Measurements from ENCODE around the gene GPR143.

Gene GPR143

DNA sequence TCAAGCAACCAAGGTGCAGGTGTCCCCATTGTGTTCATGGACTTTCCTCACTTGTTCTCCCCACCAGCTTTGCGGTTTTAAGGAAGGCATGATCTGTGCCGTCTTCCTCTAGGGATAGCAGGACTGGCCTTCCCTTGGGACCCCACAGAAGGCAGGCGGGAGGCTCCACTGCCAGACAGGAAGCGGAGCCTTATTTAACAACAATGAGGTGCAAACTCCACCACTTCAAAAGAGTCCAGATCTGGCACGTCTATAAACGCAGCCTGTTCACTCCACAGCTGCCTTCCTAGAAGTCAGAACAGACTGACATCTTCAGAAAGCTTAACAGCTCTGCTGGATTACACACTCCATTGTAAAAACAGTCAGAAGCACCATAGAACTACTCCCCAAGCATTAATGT lies 1.7 kb upstream of the GPR143 start:
- DNase-seq, result no peak

DNA sequence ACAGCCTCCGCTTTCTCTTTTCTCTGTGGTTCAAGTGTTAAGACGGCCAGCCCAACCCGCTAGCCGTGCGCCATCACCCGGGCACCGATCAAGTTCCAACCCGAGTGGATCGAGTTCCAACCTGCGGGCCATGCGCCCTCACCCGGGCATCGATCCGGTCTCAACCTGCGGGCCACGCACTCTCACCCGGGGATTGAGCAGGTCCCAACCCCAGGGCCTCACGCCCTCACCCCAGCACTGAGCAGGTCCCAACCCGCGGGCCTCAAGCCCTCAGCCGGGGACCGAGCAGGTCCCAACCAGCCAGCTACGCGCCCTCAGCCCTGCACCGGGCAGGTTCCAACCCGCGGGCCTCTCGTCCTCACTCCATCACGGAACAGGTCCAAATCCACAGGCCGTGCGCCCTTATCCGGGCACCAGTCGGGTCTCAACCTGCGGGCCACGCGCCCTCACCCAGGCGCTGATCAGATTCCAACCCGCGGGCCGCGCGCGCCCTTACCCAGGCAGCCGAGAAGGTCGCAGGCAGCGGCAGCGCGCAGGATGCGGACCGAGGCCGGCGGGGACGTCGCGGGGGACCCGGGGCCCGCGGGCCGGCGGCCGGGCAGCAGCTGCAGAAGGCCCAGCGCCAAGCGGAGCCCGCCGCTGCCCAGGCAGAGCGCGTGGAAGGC lies 443 bp downstream of the GPR143 start:
- no peak for DNase-seq

DNA sequence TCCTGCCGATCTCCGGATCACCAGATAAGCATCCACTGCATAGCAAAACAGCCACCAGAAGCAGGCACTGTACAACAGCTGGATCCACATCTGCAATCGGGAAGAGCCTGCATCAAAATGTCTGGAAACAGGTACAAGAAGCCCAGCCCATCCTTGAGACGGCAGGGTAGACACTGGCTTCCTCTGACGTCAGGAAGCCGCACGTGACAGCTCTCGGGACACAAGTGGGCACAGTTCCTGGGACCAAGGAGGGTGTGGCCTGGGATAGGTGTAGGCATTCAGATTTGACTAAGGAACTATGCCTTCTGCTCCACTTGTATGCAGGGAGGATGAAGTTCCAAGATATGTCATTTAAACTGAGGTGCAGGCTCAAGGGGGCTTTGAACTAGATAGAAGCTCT lies 6.3 kb downstream of the GPR143 start:
- no peak for DNase-seq

DNA sequence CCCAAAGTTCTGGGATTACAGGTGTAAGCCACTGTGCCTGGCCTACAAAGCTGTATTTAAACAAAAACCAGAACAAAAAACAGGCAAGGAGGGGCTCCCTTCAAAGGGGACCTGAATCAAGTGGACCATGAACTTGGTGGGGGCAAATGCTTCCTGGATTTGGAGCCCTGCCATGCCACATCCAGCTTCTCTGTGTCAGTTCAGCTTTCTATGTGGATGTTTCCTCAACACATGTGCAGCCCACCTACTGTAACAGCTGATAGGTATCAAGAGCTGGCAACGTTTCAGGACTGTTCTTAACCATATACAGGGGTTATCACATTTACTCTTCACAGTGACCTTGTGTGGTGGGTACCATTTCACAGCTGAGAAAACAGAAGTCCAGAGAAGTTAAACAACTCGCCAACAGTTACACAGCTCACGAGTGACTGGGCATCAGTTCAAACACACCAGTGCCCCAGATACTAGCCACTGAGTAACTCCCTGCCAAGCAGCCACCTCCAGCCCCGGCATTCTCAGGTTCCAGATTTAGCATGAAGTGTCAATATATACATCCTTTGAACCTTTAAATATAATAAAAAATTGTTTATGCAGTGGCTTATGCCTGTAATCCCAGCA lies 7.5 kb downstream of the GPR143 start:
- no peak for DNase-seq

DNA sequence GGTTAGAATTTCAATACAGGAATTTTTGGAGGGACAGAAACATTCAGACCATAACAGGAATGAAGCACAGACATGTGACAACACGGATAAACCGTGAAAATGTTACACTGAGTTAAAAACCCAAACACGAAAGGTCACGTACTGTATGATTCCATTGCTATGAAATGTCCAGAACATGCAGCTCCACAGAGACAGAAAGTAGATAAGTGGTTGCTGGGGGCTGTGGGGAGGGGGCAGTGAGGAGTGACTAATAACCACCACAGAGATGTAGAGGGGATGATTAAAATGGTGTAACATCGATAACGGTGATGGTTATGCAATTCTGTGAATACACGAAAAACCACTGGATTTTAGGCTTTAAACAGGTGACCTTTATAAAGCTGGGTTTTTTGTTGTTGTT lies 8.3 kb downstream of the GPR143 start:
- DNase-seq, result no peak

DNA sequence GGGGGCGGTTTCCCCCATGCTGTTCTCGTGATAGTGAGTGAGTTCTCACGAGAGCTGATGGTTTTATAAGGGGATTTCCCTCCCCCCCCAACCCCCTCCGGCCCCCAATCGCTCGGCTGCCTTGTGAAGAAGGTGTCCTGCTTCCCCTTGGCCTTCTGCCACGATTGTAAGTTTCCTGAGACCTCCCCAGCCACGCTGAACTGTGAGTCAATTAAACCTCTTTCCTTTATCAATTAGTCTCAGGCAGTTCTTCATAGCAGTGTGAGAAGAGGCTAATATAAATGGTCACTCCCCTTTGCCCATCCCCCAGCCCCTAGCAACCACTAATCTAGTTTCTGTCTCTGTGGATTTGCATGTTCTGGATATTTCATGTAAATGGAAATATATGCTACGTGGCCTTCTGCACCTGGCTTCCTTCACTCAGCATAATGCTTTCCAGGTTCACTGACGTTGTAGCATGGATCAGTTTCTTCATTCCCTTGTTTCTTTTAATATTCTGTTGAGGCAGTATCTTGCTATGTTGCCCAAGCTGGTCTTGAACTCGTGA lies 16.4 kb downstream of the GPR143 start:
- no peak for DNase-seq

DNA sequence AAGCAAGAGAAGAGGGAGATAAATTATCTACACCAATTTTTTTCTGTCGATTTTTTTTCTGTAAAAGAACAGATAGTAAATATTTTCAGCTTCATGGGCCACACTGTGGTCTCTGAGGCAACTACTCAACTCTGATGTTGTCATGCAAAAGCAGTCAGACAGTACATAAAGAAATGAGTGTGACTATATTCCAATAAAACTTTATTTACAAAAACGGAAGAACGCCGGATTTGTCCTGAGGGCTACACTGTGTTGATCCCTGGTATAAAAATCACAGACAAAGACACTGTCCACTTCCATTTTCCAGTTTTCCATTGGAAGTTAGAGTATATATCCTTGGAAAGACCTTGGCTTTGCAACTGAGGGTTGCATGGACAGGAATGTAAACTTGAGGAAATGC lies 18.0 kb downstream of the GPR143 start:
- no peak for DNase-seq

DNA sequence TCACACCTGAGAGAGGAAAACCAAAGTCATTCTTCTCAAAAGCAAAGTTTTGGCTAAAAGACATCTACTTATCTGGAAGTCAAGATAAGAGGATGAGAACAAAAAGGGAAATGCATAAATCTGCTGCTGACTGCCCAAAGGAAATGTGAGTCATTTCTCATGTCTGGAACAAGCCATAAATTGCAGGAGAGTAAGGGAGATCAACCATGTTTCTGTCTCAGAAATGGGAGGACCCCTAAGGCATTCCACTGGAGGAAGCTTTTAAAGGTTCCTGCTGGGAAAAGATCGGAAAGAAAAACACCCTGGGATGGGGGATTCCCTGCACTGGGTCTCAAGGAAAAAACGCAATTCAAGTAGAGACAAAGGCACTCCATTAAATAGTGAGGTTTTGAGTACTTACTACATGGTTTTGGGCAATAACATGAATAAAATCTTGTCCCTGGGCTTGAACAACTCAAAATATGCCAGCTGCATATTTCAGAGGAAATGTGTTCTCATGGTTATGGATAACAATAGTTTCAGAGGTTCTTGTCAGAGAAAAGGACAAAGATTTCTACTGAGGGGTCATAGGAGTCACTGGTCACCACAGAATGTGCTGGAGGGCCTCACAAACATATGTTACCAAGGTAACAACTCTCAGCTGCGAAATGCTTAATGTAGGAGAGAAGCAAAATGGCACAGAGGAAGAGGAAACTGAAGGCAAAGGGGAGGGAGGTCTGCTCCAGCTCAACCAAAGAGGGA lies 19.3 kb downstream of the GPR143 start:
- DNase-seq, result no peak

DNA sequence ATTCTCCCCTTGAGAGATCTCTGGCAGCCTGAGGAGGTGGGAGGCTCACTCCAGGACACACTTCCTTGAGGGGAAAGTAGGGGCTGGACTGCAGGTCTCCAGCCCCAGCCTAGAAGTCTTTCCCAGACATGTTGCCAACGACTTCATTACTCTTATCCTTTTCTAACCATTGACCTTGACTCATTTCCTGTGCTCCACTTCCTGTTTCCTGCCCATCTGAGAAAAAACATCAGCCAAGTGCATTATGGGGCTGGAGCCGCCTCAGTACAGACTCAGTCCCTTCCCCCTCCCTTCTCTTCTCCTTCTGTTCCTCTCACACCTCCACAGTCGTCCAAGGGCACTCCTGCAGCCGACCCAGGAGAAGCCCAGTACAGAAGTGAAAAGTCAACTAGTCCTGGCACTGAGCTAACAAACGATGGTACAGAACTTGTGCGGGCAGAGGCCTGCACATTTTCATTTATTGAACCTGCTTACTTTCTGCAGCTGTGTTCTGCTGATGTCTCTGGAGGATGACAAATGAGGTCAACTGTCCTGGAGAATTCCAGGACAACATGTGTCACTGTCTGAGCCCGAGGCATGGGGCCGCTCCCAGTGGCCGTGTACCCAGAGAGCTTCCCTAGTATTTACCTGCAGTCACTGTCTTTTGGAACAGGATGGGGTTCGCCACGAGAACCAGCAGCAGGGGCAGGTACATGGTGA lies 20.1 kb downstream of the GPR143 start:
- DNase-seq, result no peak

DNA sequence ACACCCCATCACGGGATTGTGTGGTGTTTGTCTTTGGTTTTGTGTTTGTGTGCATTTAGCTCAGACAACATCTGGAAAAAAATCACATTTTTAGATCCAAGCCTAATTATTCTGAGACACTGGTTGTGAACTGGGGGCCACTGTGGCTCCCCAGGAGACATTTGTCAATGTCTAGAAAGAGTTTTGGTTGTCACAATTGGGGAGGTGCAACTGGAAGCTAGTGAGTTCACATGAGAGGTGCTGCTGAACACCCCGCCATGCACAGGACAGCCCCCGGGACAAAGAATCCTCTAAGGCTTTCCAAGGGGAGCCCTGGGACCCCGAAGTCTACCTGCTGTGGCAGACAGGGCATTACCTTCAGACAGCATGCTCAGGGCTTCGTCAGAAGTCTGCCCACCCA lies 26.5 kb downstream of the GPR143 start:
- DNase-seq, result no peak

DNA sequence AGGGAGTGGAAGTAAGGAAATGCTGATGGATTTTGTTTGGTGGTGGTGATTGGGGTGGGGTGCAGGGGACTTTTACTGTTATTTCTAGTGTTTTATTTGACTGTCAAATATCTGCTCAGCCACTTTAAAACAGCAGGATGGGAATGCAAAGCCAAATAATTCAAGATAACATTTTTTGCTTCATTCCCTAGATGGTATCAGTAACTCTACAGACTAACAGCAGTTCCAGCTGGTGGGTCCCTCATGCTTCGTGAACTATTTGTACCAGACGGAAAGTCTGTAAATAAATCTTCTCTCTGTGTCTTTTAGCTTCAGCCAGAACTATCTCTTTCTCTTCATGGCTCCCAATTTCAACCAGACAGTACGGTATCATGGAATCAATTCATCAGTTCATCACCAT lies 27.5 kb downstream of the GPR143 start:
- no peak for DNase-seq

DNA sequence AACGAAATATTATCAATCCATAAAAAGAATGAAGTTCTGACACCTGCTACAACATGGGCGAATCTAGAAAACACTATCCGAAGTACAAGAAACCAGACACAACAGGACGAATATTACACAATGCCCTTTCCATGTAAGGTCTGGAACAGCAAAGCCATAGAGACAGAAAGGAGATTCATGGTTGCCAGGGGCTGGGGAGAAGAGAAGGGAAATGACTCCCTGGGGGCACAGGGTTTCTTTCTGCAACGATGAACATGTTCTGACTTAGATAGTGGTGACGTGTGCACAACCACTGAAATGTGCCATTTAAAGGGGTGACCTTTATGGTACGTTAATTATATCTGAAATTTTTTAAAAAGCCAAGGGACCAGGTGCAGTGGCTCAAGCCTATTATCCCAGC lies 28.3 kb downstream of the GPR143 start:
- no peak for DNase-seq

DNA sequence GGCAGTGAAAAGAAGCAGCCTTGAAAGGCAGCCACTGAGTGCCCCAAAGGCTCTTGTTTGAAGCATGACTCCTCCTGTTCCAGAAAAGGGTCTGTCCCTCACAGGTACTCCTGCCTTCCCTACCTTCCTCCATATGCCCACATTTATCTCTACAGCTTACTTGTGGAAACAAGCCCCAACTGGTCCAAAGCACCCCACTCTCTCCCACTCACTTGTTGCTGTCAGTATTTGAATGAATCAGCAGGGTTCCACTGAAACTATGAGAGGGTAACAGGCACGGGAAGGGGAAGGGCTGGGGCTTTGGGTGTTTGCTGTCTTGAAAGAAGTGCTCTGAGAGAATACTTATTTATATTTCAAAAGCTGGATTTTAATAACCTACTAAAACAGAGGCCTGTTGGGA lies 34.9 kb downstream of the GPR143 start:
- no peak for DNase-seq

DNA sequence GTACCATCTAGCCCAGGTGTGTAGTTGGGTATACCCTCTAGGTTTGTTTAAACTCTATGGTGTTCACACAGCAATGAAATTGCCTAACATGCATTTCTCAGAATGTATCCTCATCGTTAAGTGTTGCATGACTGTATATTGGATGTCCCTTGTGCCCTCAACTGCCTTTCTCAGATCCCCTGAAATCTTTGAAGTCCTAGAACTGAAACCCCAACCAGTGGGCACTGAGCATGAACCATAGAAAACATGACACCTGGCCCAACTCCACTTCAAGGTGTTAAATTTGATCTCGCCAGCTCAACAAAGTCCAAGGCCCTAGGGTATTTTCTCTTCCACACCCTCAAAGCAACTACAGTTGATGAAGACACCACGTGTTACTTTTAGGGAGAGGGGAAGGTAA lies 35.6 kb downstream of the GPR143 start:
- no peak for DNase-seq

DNA sequence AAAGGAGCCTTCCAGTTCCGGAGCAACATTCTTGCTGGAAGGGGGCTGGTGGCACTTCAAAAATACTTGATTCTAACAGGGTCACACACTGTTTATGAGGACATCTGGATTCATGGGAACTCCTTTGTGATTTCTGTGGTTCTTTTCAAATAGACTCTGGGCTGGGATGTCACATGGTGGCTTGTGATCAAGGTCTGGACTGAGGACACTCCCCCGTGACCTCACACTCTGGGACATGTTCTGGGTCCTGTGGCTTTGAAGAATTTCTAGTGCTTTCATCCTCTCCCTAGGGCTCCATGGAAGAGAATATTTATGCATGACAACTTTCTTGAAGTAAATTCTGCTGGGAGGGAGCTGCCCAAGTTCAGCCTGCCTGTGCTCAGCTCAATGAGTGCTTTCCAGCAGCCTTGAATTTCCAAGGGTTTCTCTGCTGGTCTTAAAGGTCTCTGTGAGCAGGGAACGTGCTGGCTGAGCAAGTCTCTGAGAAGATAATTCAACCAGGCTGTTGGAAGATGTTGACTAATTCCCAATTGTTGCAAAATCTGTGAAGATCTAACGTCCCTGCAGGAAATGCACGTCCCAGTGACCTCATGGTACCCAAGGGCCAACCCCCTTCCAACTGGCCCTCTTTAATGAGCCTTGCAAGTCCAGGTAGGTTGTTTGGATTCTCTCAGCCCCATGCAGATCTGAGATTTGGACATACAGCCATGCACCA lies 36.3 kb downstream of the GPR143 start:
- DNase-seq, result no peak

DNA sequence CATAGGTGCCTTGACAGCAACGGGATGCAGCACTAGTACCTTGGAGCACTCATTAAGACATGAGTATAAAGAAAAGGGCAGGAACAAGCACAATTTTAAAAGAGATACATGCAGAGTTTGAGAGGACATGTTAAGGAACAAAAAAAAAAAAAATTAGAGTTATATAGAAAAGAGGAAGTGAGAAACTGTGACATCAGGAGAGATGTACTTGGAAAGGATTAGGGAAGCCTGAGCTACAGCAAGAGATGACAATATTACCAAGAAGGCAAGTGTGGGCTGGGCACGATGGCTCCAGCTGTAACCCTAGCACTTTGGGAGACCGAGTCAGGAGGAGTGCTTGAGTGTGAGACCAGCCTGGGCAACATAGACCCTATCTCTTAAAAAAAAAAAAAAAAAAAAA lies 37.4 kb downstream of the GPR143 start:
- no peak for DNase-seq

DNA sequence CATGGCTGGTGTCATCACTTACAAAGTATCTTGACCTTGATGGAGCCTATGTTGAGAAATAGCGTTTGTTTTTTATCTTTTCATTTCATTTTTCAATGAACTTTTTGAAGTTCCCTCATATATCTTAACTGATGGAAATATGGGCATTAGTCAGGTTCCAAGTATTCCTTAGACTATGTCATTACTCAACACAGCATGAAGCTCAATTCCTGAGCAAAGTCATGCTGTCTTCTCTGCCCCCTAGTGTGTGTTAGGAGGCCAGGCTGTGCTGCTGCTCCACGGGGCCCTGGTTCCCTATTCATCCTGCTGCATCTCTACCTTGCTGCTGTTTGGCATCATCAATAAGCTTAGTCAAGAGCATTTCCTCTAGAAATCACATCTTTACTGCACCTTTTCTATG lies 40.9 kb downstream of the GPR143 start:
- DNase-seq, result no peak

DNA sequence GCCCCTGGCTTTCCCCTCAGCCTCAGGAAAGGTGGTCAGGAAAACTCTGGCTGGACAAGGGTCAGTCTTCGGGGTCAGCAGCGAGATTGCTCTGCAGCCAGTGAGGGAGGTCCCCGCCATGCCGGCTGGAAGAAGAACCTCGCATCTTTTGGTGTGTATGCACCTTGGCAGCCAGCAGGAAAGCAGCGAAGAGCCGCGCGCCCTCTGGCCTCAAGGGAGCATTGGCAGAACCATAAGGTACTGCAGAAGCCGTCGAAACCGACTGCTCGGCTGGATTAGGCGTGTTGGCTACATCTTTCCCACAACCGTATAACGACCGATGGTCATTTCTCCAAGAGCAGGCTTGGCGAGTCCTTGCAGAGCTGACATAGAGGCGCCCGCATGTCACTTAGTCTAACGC lies 48.3 kb downstream of the GPR143 start:
- no peak for DNase-seq

DNA sequence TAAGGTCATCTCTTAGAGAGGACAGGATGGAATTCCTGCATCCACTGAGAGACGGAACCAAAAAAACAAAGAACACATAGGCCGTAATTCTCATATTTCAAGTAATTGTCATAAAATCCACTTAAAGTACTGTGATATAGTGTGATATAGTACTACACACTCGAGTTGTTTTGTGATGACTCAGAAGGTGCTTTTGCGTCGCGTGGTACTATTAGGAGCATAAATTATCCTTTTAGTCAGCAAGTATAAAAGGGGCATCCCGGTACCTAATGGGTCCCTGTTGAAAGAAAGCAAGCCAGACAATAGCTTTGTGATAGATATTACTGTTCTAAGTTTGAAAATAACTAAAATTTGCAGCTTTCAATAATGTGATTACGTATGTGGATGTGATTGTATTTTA lies 55.3 kb downstream of the GPR143 start:
- no peak for DNase-seq

DNA sequence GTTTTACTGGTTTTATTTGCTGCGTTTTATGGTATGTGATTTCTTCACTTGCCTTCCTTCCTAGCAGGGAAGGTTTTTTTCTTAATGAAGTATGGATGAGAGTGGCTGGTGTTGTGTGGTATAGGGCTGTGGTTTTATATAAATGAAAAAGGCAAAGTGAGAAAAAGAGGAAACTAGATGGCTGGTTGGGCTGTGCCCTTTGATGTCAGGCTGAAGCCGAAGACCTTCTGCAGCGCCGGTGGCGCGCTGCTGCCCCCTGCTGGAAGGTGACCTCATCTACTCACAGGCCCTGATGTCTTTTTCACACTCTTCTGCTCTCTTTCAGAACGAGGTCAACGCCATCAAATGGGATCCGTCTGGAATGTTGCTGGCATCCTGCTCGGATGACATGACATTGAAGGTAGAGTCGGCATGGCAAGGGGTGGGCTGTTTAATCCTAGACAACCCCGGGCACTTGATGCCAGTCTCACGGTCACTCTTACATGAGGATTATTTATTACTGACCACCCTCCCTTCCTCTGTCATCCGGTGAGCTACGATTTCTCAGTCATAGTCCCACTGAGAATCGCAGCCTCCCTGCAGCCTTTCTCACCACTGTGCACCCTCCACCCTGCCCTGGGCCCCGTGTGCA lies 56.6 kb downstream of the GPR143 start:
- peak; percentile 1 for DNase-seq

DNA sequence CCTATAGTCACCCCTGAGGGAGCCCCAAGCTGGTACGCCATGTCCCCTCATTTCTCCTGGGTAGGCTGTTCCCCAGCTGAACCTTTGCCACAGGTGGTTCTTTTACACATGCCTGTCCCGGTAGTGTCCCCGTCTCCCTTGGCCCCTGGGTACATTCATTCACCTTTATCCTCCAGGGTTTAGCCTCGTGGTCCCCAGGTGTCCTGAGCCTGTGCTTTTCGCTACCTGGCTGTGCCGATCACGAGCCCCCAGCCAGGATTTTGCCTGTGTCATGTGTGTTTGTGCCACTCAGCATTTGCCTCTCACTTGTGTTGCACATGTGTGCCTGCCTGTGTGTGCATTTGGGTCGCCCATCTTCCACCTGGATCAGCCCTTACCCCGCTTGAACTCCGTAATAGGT lies 57.6 kb downstream of the GPR143 start:
- no peak for DNase-seq

DNA sequence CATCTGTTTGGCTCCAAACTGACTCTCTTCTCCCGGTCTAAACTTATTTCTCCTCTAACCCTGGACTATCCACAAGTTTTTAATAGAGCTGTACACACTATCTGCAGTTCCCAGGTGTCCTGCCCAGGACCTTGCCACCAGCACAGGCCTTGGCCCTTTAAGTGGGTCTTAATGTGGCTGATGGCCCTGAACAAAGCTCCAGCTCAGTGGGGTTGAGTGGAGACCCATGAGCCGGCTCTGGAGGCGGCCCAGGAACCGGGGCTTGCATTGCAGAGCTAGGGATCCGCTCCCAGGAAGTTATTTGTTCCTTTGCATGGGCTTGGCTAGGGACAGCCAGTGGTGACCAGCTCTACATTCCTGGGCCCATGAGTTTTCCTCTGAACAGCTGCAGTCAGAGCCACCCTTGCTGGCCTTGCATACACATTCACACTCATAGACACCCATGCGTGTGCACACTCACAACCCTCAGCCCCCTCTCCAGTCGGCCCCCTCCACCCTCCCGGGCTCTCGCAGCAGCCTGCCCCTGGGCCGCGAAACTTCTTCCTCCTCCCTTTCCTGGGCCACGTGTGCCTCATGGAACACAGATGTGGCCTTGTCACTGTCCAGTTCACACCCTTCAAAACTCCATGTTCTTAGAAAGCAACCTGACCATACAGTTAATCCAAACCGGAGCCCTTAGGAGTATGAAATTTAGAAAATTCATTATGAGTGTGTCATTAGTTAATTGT lies 58.2 kb downstream of the GPR143 start:
- no peak for DNase-seq

All from NCI-H2029 (cell line).